Keratinocyte (primary cell): ENCODE results near the gene ZNF185. TPM values are rescaled to one million over a fixed set of nuclear protein-coding genes. Genes with fewer than 3 reads are reported as not detected.

Experiments used
- DNase-seq: peaks from one replicate; pipeline ENCODE4 v3.0.0-alpha.2; 2011; ENCODE audit warnings: low read depth, missing footprints, low spot score
- FAIRE-seq: peaks from 2 replicates; lab custom pipeline; 2011; peaks lifted over from hg19 to GRCh38; lab: Jason Lieb, UNC
- H2AFZ ChIP-seq: 2 replicates; pipeline ENCODE4 v1.6.0; 2012; ENCODE audit warnings: low read length, control low read depth, inconsistent platforms; ENCODE audit not compliant: control insufficient read depth
- H3K27ac ChIP-seq: 2 replicates; pipeline ENCODE4 v1.5.1; 2011; ENCODE audit warnings: low read length; ENCODE audit not compliant: control insufficient read depth, insufficient read depth
- H3K27me3 ChIP-seq: 3 replicates; pipeline ENCODE4 v1.6.0; 2011; ENCODE audit warnings: low read length; ENCODE audit not compliant: control insufficient read depth, insufficient read depth; ENCODE audit errors: extremely low read depth
- H3K36me3 ChIP-seq, 2 experiments: 2 replicates in 1 of 2; 3 replicates in 1 of 2; pipeline ENCODE4 v1.5.1; 2011; ENCODE audit warnings: low read length in 2 of 2, mild to moderate bottlenecking in 1 of 2; ENCODE audit not compliant: control insufficient read depth in 2 of 2, insufficient read depth in 2 of 2; ENCODE audit errors: extremely low read depth in 1 of 2
- H3K4me1 ChIP-seq: 3 replicates; pipeline ENCODE4 v1.5.1; 2011; ENCODE audit warnings: low read length; ENCODE audit not compliant: control insufficient read depth, insufficient read depth; ENCODE audit errors: extremely low read depth
- H3K4me2 ChIP-seq: 3 replicates; pipeline ENCODE4 v1.6.0; 2011; ENCODE audit warnings: low read depth, low read length; ENCODE audit not compliant: control insufficient read depth, insufficient read depth; ENCODE audit errors: extremely low read depth
- H3K4me3 ChIP-seq, 3 experiments: fragments of 200-600 bp in 1 of 3; sonication (generic) in 1 of 3; 2 replicates in 2 of 3; 3 replicates in 1 of 3; pipeline ENCODE4 v1.5.1; 2011 to 2016; ENCODE audit warnings: low read length in 3 of 3, mild to moderate bottlenecking in 3 of 3, control low read depth in 2 of 3, inconsistent platforms in 1 of 3, low read depth in 1 of 3, mixed read lengths in 1 of 3, mixed run types in 1 of 3, moderate library complexity in 1 of 3; ENCODE audit not compliant: control insufficient read depth in 2 of 3, insufficient read depth in 2 of 3; ENCODE audit errors: extremely low read depth in 1 of 3
- H3K79me2 ChIP-seq: 2 replicates; pipeline ENCODE4 v1.6.0; 2012; ENCODE audit warnings: low read length; ENCODE audit not compliant: control insufficient read depth, insufficient read depth
- H3K9ac ChIP-seq: 3 replicates; pipeline ENCODE4 v1.6.0; 2011; ENCODE audit warnings: low read length; ENCODE audit not compliant: control insufficient read depth, insufficient read depth; ENCODE audit errors: extremely low read depth
- H3K9me1 ChIP-seq: 3 replicates; pipeline ENCODE4 v1.6.0; 2011; ENCODE audit warnings: low read length; ENCODE audit not compliant: control insufficient read depth, insufficient read depth; ENCODE audit errors: extremely low read depth
- H3K9me3 ChIP-seq: 2 replicates; pipeline ENCODE4 v1.5.1; 2012; ENCODE audit warnings: low read depth, low read length; ENCODE audit not compliant: control insufficient read depth
- H4K20me1 ChIP-seq: 3 replicates; pipeline ENCODE4 v1.6.0; 2011; ENCODE audit warnings: low read length; ENCODE audit not compliant: control insufficient read depth, insufficient read depth; ENCODE audit errors: extremely low read depth
- EZH2 ChIP-seq: IDR thresholded peaks from one replicate; pipeline ENCODE4 v1.6.1; 2012; ENCODE audit warnings: inconsistent platforms, mild to moderate bottlenecking, low read length, moderate library complexity
- dilution Hi-C: fragments of 300-500 bp; cut with MboI; formaldehyde crosslinking; loops from one replicate; pipeline ENCODE4 v1.7.0; 2020; ENCODE audit warnings: low sequenced_read_pairs; ENCODE audit not compliant: extremely low pct_ligation_motif_present
- polyA plus RNA-seq, 5 experiments: library from polyadenylated mRNA; depleted of rRNA in 3 of 5; stranded (reverse) in 3 of 5; stranded (forward) in 1 of 5; unstranded in 1 of 5; fragments of >200 nt; gene quantifications; 1 replicate in 1 of 5; 2 replicates in 3 of 5; 3 replicates in 1 of 5; pipeline versions ENCODE4 v1.2.1 to v1.2.3, GENCODE V29; 2011 to 2012; ENCODE audit warnings: missing spikeins in 2 of 5, low read depth in 1 of 5, low replicate concordance in 1 of 5
- TF ChIP-seq, protein P1 (sequence below), 3 experiments: IDR thresholded peaks in 1 of 3; conservative IDR thresholded peaks in 1 of 3; optimal IDR thresholded peaks in 1 of 3; 2 replicates in 2 of 3; 3 replicates in 1 of 3; pipeline versions ENCODE3 to v1.5.1; 2011; ENCODE audit warnings: low read length in 3 of 3, mild to moderate bottlenecking in 3 of 3, moderate library complexity in 2 of 3, control low read depth in 1 of 3, inconsistent platforms in 1 of 3; ENCODE audit not compliant: insufficient read depth in 2 of 3; ENCODE audit errors: extremely low read depth in 1 of 3

Gene ZNF185
- polyA plus RNA-seq, 1 donor (not counting 4 experiments of a cell fraction or from before 2014, with no cell fraction given): 55.6 TPM

DNA sequence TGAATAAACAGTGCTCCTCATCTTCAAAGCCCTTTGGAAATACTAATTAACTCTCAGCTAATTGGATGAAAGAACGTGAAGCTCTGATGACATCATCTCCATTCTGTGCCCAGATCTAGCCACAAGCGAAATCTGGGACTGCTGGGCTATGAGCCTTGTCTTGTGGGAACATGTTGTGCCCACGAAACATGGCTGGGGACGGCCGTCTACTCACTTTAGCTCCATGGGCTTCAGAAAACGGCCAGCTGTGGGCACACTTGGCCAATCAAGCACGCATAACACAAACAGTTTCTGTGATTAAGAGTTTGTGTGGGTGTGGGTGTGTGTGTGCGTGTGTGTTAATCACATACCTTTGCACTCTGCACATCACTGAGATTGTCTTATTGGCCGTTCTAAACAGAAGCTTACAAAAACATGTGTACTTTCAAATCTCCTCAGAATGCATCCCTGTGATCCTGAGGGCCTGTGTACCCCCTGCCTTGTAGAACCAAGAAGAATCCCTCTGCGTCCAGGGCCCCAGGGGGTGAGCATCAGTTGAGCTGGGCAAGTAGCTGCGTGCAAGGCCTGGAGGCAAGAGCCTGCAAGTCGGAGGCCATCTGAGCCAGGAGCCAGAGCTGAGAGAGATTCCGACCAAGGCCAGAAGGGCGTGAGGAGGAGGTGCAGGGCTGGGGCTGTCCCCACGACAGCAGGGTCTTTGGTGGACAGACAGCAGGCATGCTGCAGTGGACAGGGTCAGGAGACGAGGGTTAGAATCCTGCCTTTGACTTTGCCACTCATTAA, 18.7 kb upstream of the ZNF185 start:
- TF ChIP-seq, protein P1, sequence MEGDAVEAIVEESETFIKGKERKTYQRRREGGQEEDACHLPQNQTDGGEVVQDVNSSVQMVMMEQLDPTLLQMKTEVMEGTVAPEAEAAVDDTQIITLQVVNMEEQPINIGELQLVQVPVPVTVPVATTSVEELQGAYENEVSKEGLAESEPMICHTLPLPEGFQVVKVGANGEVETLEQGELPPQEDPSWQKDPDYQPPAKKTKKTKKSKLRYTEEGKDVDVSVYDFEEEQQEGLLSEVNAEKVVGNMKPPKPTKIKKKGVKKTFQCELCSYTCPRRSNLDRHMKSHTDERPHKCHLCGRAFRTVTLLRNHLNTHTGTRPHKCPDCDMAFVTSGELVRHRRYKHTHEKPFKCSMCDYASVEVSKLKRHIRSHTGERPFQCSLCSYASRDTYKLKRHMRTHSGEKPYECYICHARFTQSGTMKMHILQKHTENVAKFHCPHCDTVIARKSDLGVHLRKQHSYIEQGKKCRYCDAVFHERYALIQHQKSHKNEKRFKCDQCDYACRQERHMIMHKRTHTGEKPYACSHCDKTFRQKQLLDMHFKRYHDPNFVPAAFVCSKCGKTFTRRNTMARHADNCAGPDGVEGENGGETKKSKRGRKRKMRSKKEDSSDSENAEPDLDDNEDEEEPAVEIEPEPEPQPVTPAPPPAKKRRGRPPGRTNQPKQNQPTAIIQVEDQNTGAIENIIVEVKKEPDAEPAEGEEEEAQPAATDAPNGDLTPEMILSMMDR (optimal IDR thresholded peaks at IDR 0.05 in 1 of 3, IDR thresholded peaks at IDR 0.05 in 1 of 3, conservative IDR thresholded peaks at IDR 0.05 in 1 of 3; ENCODE audit: extremely low read depth in 1 of 3, insufficient read depth in 2 of 3, low read length in 3 of 3): no peak
- no peak for TF ChIP-seq EZH2
- FAIRE-seq: peak; percentile 87
- H3K9ac ChIP-seq: peak overlapping the region; percentile 33
- no peaks in the 10 kb centered on the region for H4K20me1 ChIP-seq
- peaks cover 28% of the 10 kb centered on the region for H3K4me1 ChIP-seq
- H3K9me1 ChIP-seq: no peaks in the 10 kb centered on the region
- peak; percentile 64 for DNase-seq
- no peak overlapping the region for H3K4me3 ChIP-seq
- H3K79me2 ChIP-seq: no peaks in the 10 kb centered on the region
- dilution Hi-C loops: no loop called here
- no peaks in the 10 kb centered on the region for H3K27me3 ChIP-seq
- H3K27ac ChIP-seq: peak overlapping the region; percentile 70
- H2AFZ ChIP-seq: peak overlapping the region; percentile 32
- H3K4me2 ChIP-seq: peak overlapping the region; percentile 67
- H3K36me3 ChIP-seq: no peaks in the 10 kb centered on the region
- no peaks in the 10 kb centered on the region for H3K9me3 ChIP-seq

DNA sequence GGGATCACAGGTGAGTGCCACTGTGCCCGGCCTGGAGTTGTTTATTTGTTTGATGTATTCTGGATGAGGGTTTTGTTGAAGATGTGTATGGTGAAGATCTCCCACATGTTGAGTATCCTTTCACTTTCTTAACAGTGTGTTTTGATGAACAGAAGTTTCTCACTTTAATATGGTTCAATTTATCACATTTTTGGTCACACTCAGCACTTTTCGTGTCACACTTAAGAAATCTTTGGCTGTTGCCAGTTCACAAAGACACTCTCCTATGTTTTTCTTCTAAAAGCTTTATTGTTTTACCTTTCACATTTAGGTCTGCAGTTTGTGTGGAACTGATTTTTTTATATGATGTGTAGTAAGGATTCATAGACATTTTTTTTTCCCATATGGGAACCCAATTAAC, 16.6 kb upstream of the ZNF185 start:
- TF ChIP-seq EZH2: no peak
- TF ChIP-seq, protein P1 (optimal IDR thresholded peaks at IDR 0.05 in 1 of 3, IDR thresholded peaks at IDR 0.05 in 1 of 3, conservative IDR thresholded peaks at IDR 0.05 in 1 of 3; ENCODE audit: extremely low read depth in 1 of 3, insufficient read depth in 2 of 3, low read length in 3 of 3): no peak
- Histone ChIP-seq H3K9me1 (no peaks in the 10 kb centered on the region), H3K9me3 (no peaks in the 10 kb centered on the region), H3K4me2 (no peak overlapping the region), H3K36me3 (no peaks in the 10 kb centered on the region), H3K9ac (no peak overlapping the region), H3K4me1 (peaks cover 28% of the 10 kb centered on the region), H3K27ac (no peak overlapping the region), H3K79me2 (no peaks in the 10 kb centered on the region), H3K4me3 (no peak overlapping the region), H2AFZ (no peak overlapping the region), H3K27me3 (no peaks in the 10 kb centered on the region), H4K20me1 (no peaks in the 10 kb centered on the region)
- DNase-seq (no peak), FAIRE-seq (no peak)
- dilution Hi-C loops: no loop called here
